GM18526 (cell line): ENCODE results near the gene SLC6A16.
A peak's percentile ranks its signal among the peaks of the same experiment; 100 is the strongest.

Experiments used
- POLR2A ChIP-seq: IDR thresholded peaks from 3 replicates; pipeline ENCODE4 v1.6.1; 2011; ENCODE audit not compliant: insufficient read length; ENCODE audit errors: extremely low read depth

The SLC6A16 gene

DNA sequence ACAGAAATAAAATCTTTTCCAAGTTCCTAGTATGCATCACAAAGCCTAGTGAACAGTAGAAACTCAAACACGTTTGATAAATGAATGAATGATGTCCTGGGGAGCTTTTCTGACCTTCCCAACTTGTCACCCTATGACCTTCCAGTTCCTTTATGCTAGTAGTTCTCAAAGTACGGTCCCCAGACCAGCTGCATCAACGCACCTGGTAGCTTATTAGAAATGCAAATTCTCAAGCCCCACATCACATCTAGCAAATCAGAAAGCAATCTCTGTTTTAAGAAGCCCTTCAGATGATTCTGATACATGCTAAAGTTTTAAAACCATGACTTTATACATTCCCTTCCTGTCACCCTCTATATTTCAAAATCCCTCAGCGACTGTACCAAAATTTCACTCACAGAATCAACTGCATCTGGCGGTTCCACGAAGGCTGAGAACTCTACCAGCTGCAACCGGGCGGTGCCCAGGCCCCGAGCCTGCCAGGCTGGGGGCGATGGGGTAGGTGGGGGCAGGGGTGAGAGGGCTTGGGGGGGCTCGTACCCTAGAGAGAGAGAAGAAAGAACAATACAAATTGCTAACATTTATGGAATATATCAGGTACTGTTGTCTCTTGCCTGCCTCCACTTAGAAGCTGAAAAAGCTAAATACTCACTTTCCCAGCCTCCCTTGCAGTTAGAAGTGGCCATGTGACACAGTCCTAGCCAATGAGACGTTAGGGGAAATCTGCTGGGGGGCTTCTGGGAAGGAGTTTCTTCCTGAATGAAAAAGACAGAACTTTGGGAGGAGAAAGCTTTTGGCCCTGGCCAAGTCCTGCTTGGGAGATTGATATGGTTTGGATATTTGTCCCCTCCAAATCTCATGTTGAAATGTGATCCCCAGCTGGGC lies 23.6 kb upstream of the SLC6A16 start:
- TF ChIP-seq POLR2A = no peak

DNA sequence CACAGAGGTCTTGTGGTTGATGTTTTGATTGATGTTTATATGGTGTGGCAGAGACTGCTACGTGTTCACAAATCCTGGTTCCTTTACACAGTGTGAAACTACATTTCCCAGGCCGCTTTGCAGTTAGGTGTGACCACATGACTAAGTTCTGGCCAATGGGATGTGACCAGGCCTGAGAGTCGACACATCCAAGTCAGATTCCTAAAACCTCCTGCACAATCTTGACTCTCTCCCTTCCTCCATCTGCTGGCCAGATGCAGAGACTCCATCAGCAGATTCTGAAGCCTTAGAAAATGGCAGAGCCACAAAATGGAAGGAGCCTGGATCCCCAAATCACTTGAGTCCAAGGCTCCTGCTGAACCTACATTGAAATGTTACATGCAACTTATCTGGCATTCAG lies 22.8 kb upstream of the SLC6A16 start:
- TF ChIP-seq POLR2A = no peak

DNA sequence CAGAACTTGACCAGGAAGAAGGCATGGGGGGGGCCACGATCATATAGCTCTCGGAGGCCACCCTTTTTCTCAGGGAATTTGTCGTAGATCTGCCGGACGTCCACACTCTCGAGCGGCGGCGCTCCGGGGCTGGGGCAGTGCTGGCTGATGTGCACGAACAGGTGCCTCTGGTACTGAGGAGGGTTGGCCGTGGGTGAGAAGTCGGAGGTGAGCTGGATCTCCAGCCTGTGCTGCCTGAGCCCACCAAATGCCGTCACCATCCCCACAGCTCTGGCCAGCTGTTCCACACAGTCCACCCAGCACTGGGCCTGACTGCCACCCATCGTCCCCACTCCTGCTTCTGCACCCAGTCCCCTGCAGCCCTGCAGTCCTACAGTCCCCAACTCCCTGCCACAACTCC lies 22.2 kb upstream of the SLC6A16 start:
- TF ChIP-seq POLR2A = no peak

DNA sequence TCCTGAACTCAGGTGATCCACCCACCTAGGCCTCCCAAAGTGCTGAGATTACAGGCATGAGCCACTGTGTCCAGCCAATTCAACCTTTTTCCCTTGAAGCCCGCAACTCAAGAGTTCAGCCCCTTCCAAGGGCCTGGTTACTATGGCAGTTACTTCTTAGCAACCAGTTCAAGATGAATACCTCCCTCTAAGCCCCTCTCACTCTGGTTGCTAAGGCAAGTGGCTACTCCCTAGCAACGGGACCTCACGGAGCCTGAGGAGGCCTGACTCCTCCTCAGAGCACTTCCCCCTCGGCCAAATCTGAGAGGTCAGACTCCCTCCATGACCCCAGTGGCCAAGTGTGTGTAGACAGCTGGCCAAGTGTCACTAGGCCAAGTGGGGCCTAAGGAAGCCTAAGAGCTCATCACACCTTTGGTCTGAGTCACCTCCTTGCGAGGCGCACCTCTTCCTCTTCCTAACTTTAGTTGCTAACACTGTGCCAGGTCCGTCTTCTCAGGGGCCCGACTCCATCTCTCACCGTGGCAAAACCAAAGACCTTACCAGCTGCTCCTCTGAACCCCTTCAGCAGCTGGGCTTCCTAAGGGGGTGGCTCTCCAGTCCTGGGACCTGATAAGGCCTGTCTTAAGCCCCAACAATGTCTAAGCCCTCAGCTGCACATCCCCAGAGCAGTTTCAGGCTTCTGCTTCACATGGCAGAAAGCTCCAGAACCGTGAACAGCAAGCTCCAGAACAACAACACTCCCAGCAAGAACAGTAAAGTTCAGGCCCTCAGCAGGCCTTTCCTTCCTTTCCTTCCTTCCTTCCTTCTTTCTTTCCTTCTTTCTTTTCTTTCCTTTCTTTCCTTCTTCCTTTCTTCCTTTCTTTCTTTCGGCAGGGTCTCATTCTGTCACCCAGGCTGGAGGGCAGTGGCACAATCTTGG lies 19.8 kb upstream of the SLC6A16 start:
- TF ChIP-seq POLR2A = no peak

DNA sequence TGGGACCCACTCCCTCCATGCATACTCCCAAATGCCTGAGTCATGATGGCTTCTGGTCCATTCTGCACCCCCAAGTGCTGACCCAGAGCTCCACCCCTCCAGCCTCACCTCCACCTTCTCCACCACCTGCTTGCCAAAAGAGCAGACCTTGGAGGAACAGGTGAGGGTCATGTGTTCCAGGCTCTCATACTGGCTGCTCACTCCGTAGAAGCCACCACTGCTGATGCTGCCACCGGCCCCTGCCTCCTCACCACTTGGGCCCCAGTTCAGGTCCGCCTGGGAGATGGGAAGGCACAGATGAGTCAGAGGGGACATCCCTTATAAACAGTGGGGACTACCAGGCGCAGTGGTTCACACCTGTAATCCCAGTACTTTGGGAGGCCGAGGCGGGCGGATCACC lies 18.1 kb upstream of the SLC6A16 start:
- no peak for TF ChIP-seq POLR2A

DNA sequence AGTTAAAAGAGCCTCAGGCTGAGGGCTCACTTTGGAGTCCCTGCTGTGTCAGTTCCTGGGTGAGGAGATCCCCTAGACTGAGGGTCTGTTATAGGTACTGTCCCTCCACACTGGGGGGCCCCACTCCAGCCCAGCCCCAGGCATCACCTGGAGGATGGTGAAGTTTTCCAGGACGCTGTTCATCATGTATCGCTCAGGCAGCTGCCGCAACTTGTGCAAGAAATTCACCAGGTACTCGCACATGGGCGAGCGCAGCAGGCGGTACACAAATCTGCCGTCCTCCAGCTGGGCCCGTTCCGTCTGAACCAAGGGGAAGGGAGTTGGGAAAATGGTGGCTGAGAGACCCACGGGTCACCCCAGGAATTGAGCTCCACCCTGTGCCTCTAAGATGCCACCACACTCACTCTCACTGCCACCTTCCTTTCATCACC lies 17.3 kb upstream of the SLC6A16 start:
- TF ChIP-seq POLR2A = no peak

DNA sequence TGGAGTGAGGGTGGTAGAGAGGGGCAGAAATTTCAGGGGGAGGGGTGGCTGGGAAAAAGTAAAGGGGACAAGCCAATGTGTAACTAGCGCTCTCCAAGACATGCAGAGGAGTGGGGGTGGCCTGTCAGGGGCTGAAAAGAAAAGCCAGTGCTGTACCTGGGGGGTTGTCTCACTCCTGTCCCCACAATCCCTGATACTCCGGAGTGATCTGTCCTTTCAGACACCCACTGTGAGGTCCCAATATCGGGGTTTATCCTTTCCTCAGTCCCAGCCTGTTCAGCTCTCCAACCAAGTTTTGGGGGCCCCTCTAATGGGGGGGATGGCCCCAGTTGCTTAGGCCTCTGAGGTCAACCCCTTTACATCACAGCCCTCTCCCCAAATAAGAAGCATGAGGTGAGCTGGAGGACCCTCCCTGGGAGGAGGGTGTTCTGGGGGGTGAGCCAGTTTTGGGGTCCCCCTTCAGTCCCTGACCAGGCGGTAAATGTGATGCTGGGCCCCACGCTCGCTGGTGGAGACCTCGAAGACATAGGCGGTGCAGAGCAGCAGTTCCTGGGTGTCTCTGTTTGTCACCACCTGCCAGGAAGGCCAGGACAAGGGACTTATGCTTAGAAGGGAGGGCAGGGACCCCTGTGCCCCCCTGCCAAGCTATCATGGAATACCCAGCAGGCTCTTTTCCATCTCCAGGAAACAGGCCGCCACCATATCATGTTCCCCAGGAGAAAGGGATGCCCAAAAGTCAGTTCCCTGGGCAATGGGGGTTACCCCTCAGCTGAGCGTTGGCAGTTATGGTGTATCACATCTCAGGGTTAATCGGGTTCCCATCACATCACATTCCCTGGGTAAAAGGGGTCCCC lies 16.1 kb upstream of the SLC6A16 start:
- TF ChIP-seq POLR2A = peak; percentile 25

DNA sequence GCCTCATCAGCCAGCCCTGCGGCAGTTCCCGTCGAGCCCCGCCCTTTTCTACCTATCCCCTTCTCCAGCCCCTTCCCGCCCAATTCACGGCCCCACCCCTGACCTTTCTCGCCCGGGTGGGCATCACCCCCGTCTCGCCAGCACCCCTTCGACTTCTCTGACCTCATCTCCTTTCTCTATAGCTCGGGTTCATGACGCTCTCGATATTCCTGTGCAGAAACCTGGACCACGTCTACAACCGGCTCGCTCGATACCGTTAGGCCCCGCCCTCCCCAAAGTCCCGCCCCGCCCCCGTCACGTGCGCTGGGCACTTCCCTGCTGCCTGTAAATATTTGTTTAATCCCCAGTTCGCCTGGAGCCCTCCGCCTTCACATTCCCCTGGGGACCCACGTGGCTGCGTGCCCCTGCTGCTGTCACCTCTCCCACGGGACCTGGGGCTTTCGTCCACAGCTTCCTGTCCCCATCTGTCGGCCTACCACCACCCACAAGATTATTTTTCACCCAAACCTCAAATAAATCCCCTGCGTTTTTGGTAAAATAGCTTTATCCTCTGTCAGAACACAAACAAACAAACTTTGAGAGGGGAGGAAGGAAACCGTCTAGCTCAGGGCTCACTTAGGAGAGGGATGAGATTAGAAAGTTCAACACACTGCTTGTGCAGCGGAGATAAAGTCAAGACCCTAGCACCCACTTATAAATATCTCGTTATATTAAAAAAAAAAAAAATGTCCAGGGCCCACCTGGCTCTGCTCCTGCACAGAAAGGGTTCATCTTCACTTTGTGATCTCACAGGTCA lies 15.3 kb upstream of the SLC6A16 start:
- no peak for TF ChIP-seq POLR2A

DNA sequence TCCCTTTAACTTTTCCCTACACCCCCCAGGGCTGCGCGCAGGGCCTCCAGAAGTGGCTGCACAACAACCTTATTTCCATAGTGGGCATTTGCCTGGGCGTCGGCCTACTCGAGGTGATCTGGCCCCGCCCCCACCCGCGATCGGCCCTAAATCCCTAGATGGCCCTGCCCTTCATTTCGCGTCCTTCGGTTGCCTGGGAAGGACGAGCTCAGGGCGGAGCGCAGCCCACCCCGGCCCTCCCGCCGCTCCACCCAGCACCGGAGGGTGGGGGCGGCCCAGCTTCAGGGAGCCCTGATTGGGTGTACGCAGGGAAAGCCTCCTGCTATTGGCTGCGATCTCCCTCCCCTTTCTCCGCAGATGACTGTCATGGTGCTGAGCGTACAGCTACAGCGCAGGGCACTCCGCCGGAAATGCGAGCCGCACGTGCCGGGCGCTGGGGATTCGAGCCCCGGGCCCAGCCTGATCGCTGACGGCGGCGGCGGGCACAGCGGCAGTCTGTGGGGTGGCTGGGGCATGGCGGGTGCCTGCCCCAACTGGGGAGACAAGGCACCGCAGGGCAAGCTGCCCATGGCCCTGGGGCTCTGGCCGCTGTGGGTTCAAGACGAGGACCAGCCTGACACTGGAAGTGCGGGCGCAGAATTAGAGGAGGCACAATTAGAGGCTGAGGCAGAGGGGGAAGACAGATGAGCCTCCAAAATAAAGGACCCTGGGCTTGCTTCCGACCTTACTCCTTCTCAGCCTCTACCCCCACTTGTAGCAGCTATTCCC lies 14.5 kb upstream of the SLC6A16 start:
- TF ChIP-seq POLR2A = no peak

DNA sequence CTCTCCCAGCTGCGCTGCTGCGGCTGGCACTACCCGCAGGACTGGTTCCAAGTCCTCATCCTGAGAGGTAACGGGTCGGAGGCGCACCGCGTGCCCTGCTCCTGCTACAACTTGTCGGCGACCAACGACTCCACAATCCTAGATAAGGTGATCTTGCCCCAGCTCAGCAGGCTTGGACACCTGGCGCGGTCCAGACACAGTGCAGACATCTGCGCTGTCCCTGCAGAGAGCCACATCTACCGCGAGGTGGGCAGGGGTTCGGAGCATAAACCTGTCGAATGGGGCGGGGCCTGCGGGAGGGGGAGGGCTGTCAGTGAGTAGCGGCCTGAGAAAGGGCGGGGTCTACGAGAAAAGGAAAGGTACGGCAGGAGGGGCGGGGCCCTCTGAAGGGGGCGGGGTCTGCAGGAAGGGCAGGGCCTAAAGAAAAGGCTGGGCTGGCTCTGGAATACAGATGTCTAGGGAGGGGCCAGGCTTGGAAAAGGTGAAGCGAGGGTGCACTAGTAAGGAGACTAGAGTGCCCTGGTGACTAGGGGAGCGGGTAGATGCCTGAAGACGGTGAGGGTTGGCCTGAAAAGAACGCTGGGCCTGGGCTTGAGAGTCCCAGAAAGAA lies 13.8 kb upstream of the SLC6A16 start:
- TF ChIP-seq POLR2A = no peak

DNA sequence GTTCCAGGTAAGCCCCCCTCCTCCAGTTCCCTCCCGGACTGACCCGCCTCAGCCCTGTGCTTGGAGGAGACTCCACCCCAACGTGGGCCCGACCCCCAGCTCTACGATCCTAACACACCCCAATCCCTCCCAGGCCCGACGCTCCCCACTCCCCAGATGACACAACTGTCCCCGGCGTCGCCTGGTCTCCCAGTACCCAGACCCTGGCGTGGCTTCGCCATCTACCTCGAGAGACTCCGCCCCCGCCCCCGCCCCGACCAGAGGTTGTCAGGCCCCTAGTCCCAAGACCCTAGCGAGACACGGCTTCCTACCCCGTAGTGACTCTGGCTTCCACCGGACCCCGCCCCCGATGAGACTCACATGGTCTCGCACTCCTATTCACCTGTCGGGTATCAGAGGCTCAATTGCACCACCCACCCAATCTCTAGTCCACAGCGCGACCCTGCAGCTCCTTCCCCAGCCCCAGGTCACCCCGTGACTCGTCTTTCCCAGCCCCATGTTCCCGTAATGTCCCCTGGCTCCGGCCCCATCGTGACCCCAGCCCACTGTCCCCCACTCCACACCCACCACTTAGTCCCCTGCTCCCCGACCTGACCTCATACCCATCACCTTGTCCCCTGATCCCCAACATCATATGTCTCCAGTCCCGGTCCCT lies 13.2 kb upstream of the SLC6A16 start:
- no peak for TF ChIP-seq POLR2A

DNA sequence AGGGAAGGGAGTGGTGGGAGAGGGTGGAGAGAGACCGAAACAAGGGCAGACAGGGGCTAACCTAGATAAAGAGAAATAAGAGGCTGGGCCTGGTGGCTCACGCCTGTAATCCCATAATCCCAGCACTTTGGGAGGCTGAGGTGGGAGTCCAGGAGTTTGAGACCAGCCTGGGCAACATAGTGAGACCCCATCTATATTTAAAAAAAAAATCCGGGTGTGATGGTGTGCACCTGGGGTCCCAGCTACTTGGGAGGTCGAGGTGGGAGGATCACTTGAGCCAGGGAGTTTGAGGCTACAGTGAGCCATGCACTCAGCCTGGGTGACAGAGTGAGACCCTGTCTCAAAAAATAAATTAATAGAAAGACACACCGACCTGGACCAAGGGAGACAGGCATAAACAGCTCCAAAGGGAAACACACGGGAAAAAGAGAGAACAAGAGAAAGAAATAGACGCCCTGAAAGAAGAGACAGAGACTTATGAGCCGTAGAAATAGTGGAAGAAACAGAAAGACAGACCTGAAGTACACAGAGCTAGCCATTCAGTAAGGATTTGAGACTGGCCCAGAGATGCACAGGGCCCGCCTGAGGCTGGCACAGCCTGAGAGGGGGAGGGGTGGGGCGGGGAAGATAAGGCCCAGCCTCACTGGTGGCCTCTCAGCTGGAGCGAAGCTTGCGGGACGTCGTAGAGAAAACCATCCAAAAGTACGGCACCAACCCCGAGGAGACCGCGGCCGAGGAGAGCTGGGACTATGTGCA lies 12.5 kb upstream of the SLC6A16 start:
- no peak for TF ChIP-seq POLR2A
